Pancreas (tissue), 10 donors: ENCODE measurements around the gene PML. TPM values are rescaled to one million over a fixed set of nuclear protein-coding genes. Genes with fewer than 3 reads are reported as not detected.

Experiments
- ATAC-seq, 4 donors: fragments of 200-7000 bp; cut with Tn5 transposase; one replicate each; pipeline versions ENCODE4 v1.8.0 to v1.9.1; 2020; ENCODE audit warnings: mild to moderate bottlenecking in 4 of 4, moderate library complexity in 4 of 4
- DNase-seq, 6 donors: peaks; one replicate each; pipeline ENCODE4 v3.0.0-alpha.2; 2020
- FAIRE-seq: peaks from 2 replicates; lab custom pipeline; 2012; peaks lifted over from hg19 to GRCh38; lab: Jason Lieb, UNC
- H3K27ac ChIP-seq, 4 donors: fragments of 200-600 bp; sonication (generic); 1 replicate in 3 of 4; 2 replicates in 1 of 4; pipeline versions ENCODE4 v1.5.0 to v1.8.0; 2020
- H3K27me3 ChIP-seq, 4 donors: fragments of 200-600 bp; one replicate each; pipeline ENCODE4 v1.8.0; 2021
- H3K36me3 ChIP-seq, 3 donors: fragments of 200-600 bp; sonication (generic) in 1 of 3; one replicate each; pipeline versions ENCODE4 v1.5.0 to v1.8.0; 2020 to 2021
- H3K4me1 ChIP-seq, 3 donors: fragments of 200-600 bp; one replicate each; pipeline ENCODE4 v1.8.0; 2021
- H3K4me3 ChIP-seq, 4 donors: fragments of 200-600 bp; sonication (generic) in 2 of 4; one replicate each; pipeline versions ENCODE4 v1.5.0 to v1.8.0; 2020 to 2021
- H3K9me3 ChIP-seq, 4 donors: fragments of 200-600 bp; one replicate each; pipeline ENCODE4 v1.8.0; 2021
- WGBS, 2 donors: extraction: QIAGEN DNeasy Blood & Tissue Kit; methylation state at CpG; one replicate each; pipeline ENCODE4 v1.1.7; 2013; 5-methylcytosine and 5-hydroxymethylcytosine counted together
- intact Hi-C, 3 donors: fragments of 100-400 bp; cut with DNase I; formaldehyde crosslinking; loops; one replicate each; pipeline versions ENCODE4 v1.11.1 to v1.14.2; 2022
- polyA plus RNA-seq, 2 donors: library from polyadenylated mRNA; stranded (reverse); fragments of 200-250 nt; gene quantifications; one replicate each; pipeline ENCODE4 v1.2.3, GENCODE V29; 2013
- total RNA-seq, 6 donors: library from RNA; stranded (reverse); fragmentation: NEBNext Ultra II Directional in 4 of 6; extraction: Animal tissue kit (Norgen Biotek cat#: 25700) in 4 of 6; gene quantifications; one replicate each; pipeline versions ENCODE4 v1.2.1 to v1.2.4, GENCODE V29; 2021 to 2023
- TF ChIP-seq, protein P1 (sequence below), 4 donors: fragments of 200-600 bp; sonication (generic) in 3 of 4; IDR thresholded peaks; one replicate each; pipeline versions ENCODE4 v1.5.0 to v1.8.0; 2021; ENCODE audit warnings: antibody characterized with exemption in 4 of 4
- donor health status: healthy with polysubstance abuse.
- donor health status: DM: no; HTN: no; CAD: no; lungs with moderate emphysema.
- donor health status: DM: no; HTN: no; CAD: no.
- donor health status: control.
- donor health status: control.
- donor health status: Bipolar disorder and iron deficiency.
- donor health status: DM: yes; HTN: yes; CAD: no.
- donor health status: DM: no; HTN: no; CAD: no.
- donor health status: DM: no; HTN: no; CAD: no.
- donor health status: DM: yes; HTN: yes; CAD: no.

PML gene
- total and polyA plus RNA-seq, 8 donors, result 10.6 to 31.7 (median 15.4) TPM

DNA sequence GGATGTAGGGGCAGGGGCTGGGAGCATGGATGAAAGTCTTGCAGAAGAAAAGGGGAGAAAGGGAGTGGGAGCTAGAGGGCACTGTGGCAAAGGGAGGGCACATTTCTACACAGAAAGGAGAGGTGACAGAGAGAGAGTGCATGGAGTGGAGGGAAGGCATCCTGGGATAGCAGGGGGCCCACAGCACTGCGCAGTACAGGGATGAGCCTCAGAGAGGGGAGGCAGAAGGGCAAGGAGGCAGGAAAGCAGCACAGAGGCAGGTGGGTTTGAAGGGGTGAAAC, 7.8 kb upstream of the PML start:
- DNase-seq (no peak), FAIRE-seq (no peak), ATAC-seq (no peak)
- H3K36me3 ChIP-seq, result no peaks in the 10 kb centered on the region
- no peaks in the 10 kb centered on the region for H3K9me3 ChIP-seq
- 90 to 98% methylated on average over 1 of the region's 1 CpG for WGBS, 2 donors
- no peaks in the 10 kb centered on the region for H3K27me3 ChIP-seq
- intact Hi-C loops, result no loop called here
- H3K4me3 ChIP-seq, result no peak overlapping the region
- H3K4me1 ChIP-seq, result peaks cover 0 to 42% (median 0%) of the 10 kb centered on the region in 3 donors
- TF ChIP-seq, protein P1, sequence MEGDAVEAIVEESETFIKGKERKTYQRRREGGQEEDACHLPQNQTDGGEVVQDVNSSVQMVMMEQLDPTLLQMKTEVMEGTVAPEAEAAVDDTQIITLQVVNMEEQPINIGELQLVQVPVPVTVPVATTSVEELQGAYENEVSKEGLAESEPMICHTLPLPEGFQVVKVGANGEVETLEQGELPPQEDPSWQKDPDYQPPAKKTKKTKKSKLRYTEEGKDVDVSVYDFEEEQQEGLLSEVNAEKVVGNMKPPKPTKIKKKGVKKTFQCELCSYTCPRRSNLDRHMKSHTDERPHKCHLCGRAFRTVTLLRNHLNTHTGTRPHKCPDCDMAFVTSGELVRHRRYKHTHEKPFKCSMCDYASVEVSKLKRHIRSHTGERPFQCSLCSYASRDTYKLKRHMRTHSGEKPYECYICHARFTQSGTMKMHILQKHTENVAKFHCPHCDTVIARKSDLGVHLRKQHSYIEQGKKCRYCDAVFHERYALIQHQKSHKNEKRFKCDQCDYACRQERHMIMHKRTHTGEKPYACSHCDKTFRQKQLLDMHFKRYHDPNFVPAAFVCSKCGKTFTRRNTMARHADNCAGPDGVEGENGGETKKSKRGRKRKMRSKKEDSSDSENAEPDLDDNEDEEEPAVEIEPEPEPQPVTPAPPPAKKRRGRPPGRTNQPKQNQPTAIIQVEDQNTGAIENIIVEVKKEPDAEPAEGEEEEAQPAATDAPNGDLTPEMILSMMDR (IDR thresholded peaks at IDR 0.05), result no peak
- peak overlapping the region in 2 of 4 donors; percentile 71 to 75 for H3K27ac ChIP-seq

DNA sequence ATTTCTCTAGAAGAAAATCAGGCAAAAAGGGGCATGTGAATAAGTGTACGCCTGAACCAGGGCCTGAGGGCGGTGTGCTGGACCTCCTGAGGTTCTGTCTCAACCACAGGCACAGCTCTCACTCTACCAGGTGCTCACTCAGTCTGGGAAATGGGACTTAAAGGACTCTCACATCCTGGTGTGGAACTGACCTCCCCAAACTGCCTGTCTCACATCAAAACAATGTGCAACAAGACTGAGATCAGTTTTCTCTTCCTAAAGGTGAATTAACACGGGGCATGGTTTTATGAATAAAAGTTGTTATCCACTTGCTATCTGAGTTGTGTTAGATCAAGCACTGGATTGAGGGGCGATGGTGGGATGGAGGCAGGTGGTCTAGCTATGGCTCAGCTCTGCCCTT, 7.3 kb upstream of the PML start:
- H3K27me3 ChIP-seq, result no peaks in the 10 kb centered on the region
- FAIRE-seq (no peak), ATAC-seq (no peak), DNase-seq (no peak)
- peaks cover 0 to 40% (median 0%) of the 10 kb centered on the region in 3 donors for H3K4me1 ChIP-seq
- peak overlapping the region in 3 of 4 donors; percentile 7 to 75 (median 71) for H3K27ac ChIP-seq
- no peaks in the 10 kb centered on the region for H3K36me3 ChIP-seq
- intact Hi-C loops, result no loop called here
- no peak overlapping the region for H3K4me3 ChIP-seq
- no peaks in the 10 kb centered on the region for H3K9me3 ChIP-seq
- TF ChIP-seq, protein P1 (IDR thresholded peaks at IDR 0.05), result no peak
- WGBS, 2 donors, result 78 to 83% methylated on average over 4 of the region's 4 CpGs

DNA sequence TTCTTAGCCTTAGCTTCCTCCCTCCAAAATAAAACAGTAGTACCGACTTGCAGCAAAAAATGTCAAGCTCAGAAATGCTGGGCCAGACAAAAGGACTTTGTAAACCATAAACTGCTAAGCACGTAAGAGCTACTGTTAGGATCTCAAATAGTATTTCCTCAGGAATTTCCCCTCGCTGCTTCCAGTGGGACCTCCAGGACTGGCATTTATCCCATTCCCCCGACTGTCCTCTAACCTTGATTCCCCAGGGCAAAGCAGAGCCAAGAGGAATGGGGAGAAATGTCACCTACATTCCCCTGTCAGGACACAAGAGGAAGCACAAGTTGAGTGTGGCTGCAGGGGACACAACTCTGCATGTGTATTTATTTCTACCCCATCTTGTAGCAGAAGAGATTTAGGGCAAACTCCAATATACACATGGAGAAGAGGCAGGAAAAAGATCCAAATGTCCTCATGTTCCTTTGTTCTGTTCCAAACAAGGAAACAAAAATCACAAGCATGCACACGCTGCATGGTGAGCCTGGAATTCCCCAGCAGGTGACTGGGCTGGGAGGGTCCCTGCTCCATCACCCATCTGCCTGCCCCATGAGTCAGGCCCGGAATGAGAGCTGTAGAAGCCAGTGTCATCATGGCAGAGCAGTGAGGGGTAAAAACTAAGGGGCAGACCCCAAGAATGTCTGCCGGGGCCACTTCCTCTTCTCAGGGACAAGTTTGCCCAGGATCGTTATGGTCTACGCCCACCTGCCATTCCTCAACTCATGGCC, 6.7 kb upstream of the PML start:
- no peaks in the 10 kb centered on the region for H3K27me3 ChIP-seq
- 65 to 67% methylated on average over 9 of the region's 9 CpGs for WGBS, 2 donors
- H3K27ac ChIP-seq, result peak overlapping the region in 3 of 4 donors; percentile 24 to 75 (median 71)
- FAIRE-seq (no peak), ATAC-seq (peak in 2 of 4 donors; percentile 9 to 35), DNase-seq (no peak)
- no peaks in the 10 kb centered on the region for H3K9me3 ChIP-seq
- TF ChIP-seq, protein P1 (IDR thresholded peaks at IDR 0.05), result no peak
- peaks cover 0 to 39% (median 5%) of the 10 kb centered on the region in 3 donors for H3K4me1 ChIP-seq
- no peak overlapping the region for H3K4me3 ChIP-seq
- intact Hi-C loops, result no loop called here
- H3K36me3 ChIP-seq, result no peaks in the 10 kb centered on the region

DNA sequence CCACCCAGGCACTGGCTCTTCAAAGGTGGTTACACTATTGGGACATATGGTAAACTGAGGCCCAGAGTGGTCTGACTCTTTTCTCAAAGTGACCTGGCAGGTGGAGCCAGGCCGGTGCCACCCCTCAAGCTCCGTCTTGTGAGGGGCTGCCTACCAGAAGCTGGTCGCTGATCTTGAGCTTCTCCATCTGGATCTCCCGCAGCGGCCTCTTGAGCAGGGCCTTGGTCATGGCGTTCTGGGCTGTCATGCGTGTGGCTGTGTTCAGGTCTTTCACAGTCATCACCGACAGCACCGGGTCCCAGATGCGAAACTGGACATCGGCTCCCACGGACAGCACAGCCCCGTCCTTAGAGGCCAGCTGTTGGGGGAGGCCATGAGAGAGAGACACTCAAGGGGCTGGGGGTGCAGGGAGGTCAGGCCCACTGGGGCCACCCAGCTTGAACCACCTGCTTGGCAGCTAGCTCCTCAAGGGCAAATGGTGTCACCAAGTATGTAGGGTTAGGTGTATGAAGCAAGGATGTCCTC, 6.0 kb upstream of the PML start:
- WGBS, 2 donors, result 92 to 97% methylated on average over 13 of the region's 13 CpGs
- peak overlapping the region in 3 of 4 donors; percentile 24 to 75 (median 71) for H3K27ac ChIP-seq
- no peaks in the 10 kb centered on the region for H3K27me3 ChIP-seq
- H3K36me3 ChIP-seq, result no peaks in the 10 kb centered on the region
- H3K9me3 ChIP-seq, result no peaks in the 10 kb centered on the region
- FAIRE-seq, result no peak
- ATAC-seq, result no peak
- TF ChIP-seq, protein P1 (IDR thresholded peaks at IDR 0.05), result no peak
- intact Hi-C loops, result no loop called here
- peaks cover 0 to 38% (median 5%) of the 10 kb centered on the region in 3 donors for H3K4me1 ChIP-seq
- no peak for DNase-seq
- no peak overlapping the region for H3K4me3 ChIP-seq
